ENCODE data around the gene YLPM1.

Gene YLPM1

DNA sequence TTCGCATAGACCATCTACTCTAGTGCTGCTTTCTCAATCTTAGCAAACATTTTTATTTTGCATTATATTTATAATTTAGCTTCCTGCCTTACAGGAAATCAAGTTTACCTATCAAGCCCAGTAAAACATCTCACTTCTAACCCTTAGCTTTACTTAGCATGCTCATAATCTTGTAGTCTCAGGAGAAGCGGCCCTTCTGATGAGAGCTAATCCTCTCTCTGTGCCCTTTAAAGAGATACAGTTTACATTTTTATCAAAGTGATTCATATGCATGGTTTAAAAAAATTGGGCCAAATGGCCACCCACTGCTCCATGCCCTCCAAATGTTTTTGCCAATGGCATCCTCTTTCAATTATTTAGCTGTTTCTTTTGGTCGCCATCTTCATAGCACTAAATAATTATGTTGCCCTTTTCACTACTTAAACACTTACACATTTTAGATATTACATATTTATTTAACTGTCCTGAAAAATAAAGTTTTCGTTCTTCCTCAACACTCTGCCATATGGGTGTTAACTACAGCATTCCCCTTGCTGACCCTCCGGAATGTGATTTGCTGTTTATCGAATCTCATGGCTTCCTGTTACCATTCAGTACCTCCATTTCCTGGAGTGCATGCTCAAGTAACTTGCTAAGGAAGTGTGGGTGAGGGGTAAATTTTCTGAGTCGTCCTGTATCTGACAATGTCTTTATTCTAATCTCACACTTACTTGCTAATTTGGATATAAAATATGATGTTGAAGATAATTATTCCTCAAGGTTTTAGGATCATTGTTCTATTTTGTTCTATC, 29.3 kb downstream of the YLPM1 start:
- peak in 1 of 2 donors; percentile 50 for DNase-seq

DNA sequence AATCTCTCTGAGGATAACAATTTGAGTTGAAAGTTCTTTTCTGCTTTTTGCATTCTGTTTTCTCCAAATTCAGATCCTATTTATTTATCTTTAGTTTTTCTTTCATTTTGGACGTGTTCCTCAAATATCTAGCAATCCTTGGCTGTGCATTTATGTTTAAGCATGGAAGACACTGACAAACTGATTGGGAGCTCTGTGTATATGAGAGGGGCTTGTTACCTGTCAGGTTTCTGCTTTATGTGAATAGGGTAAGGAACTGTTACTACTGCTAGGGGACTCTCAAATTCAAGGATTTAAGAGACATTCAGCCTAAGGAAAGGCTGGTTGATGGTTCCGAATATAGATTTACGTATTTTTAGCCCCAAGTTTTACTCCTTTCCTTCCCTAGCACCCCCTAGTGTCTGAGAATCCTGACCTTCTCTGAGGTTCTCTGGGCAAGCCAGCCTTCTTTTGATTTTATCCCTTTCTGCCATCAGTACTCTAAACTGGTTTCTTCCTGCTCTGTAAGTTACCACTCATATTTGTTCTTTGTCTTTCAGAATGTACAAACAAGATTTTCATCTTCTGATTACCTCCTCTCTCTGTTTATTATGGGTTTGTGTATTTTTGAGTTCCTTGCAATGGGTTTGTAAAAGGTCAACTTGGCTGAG, 30.5 kb downstream of the YLPM1 start:
- peak in 1 of 2 donors; percentile 31 for DNase-seq

DNA sequence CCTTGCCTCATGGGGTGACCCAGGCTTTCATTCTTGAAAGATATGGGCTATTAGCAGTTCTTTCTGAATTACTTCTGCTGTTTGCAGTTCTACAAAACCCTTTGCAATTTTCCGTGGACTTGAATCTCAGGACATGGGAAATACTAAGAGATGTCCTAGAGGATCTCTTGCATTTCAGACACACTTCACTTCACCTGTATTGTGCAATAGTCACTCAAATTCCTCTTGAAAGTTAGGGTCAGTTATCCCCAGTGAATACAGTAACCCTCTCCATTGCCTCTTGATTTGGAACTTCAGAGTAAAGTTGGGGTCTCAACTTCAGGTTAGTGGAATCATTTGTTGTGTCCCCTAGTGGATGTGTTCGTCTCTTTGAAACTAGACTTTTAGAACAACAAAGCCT, 31.8 kb downstream of the YLPM1 start:
- DNase-seq: no peak

DNA sequence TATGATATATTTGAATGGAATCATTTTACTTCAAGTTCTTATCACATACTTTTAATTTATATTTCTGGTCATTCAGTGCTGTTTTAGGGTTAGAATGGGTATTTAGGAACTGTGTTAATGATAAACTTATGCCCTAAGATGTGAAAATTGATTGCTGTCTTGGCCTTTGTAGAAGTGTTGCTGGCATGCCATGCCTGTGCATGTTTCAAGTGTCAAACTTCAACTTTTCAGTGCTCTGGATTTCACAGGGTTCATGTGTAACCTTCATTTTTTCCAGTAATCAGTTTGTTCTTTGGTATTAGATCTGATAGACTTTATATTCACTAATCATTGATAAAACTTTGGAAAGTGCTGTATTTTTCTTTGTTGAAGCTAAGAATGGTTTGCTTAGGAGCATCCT, 36.6 kb downstream of the YLPM1 start:
- DNase-seq: no peak

DNA sequence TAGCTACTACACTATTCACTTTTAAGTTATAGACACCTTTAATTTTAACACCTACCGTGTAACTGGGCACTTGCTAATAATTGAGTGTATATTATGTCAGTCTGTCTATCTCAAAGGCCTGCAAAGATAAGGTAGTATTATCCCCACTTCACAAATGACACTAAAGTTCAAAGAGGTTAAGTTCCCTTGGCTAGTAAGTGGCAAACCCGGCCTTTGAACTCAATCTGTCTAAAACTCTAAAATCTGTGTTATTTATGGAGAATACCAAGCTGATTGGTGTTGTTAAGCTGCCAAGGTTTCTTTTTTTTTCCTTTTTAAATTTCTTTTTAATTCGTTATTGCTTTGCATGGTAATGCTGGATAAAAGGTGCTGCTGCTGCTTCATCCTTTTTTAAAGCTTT, 37.7 kb downstream of the YLPM1 start:
- DNase-seq: no peak

DNA sequence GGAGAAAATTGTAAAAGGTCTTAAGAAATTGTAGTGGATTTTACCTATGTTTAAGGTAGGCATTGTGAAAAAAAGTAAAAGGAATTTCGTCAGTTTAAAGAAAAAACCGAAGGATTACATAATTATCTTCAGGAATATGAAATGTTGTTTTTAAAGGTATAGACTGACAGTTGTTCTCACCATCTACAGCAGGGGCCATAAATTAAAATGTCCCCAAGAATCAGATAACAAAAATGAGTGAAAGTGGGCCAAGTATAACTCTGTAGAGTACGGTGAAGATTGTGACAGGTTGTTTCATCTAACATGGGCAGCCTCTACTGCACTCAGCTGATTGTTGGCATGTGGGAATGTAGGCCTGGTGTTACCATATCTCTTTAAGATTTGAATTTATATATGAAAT, 38.3 kb downstream of the YLPM1 start:
- DNase-seq: no peak

DNA sequence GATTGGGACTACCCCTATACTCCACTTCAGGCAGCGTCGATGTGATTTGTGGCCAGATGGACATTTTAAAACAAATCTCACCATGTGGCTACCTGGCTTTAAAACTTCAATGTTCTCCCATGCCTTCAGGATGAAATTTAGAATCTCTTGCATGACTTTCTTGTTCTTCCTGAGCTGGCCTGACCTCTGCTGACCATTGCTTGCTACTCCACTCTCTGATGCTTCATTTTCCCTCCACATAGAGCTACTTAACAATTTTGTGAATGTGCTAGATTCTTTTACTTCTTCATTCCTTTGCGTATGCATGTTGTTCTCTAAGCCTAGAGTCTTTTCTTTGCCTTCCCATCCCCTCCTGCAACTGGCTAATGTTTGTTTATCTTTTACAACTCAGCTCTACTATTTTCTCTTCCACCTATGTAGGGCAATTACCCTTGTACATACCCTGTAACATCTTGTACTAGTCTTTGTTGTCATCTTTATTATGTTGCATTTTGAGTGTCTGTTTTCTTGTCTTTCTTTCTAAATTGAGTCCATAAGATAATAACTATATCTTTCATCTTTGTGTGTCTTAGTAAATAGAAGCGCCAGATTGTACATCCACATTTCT, 41.2 kb downstream of the YLPM1 start:
- DNase-seq: peak in 1 of 2 donors; percentile 48

DNA sequence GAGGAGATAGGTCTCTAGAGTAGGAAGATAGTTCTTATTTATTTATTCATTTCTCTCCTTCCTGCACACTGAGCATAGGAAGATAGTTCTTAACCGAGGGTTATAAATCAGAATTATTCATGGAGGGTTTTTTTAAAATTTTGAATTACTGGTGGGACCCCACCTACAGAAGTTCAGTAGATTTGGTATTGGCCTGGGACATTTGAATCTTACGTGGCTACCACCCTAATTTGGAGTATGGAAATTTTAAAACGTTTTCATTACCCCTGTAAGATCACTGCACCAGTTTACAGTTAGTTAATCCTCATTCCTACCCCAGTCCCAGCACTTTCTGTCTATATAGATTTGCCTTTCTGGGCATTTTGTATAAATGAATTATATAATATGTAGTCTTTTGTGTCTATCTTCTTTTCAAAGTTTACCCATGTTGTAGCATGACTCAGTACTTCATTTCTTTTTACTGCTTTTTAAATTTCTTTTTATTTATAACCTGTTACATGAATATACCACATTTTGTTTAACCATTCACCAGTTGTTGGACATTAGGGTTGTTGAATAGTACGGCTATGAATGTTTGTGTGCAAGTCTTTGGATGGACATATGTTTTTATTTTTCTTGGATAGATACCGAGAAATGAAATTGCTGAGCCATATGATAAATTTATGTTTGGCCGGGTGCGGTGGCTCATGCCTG, 44.9 kb downstream of the YLPM1 start:
- no peak for DNase-seq

DNA sequence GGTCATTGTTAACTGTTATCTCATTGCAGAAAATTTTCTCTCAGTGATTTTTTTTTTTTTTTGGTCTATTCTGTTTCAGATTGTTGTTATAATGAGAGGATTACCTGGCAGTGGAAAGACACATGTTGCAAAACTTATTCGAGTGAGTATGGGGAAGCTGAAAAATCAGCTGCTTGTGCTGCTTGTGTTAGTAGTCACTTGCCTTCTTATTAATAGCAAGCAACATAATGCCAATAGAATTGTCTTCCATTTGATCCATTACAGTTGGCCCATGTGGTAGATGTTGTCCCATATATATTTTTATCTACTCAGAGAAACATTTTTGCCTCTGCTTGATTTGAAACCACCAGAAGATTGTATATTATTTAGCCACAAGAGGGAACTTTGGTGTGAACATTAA, 53.0 kb downstream of the YLPM1 start:
- no peak for DNase-seq

DNA sequence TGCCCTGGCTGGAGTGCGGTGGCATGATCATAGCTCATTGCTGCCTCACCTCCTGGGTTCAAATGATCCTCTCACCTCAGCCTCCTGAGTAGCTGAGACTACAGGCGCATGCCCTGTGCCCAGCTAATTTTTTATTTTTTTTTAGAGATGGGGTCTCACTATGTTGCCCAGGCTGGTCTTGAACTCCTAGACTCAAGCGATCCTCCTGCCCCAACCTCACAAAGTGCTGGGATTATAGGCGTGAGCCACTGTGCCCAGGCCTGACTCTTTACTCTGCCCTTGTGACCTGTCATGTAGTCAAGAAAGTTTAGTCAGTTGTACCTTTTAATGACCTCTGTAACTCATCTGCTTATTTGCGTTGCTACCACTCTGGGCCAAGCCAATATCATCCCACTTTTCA, 57.2 kb downstream of the YLPM1 start:
- no peak for DNase-seq

DNA sequence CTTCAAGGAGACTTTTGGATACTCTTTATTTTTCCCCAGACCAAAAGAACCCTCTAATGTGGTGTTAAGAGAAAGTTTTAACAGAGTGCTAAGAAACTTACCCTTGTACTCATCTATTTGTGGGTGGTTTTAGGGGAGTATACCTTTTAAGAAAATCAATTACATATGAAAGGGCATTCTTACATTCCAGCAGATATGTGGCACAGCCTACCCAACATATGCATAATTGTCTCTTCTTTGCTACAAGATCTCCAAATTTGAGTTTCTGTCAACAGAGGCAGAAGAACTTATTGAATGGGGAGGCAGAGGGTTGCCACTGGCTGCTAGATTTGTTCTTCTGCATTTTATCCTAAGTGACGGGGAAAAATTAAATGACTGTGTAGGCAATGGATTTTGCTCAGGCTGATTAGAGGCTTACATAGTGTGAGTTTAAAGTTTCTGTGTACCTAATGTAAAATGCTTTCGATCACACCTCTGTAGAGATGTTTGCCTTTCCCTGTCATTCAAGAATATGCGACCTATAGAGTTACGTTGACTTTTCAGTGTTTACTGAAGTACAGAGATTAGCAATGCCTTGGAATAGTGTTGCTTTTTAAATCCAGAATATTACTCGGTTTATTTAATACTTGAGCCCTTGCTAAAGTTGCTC, 58.3 kb downstream of the YLPM1 start:
- no peak for DNase-seq

DNA sequence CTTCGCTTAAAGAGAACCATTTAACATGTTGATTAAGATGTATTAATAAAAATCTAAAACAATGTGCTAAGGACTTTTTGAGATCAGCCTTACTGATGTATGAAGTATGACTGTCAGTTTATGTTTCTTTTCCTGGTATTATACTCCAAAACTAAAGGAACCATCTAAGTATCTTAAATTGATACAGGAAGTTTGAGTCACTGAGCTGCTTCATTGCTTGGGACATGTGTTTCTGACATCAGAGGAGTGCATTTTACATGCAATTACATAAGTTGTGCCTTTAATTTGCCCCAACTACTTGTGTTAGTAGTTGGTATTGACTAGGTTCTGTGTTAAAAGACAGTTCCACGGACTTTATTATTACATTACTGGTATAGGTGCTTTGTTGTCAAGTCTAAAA, 61.9 kb downstream of the YLPM1 start:
- no peak for DNase-seq

DNA sequence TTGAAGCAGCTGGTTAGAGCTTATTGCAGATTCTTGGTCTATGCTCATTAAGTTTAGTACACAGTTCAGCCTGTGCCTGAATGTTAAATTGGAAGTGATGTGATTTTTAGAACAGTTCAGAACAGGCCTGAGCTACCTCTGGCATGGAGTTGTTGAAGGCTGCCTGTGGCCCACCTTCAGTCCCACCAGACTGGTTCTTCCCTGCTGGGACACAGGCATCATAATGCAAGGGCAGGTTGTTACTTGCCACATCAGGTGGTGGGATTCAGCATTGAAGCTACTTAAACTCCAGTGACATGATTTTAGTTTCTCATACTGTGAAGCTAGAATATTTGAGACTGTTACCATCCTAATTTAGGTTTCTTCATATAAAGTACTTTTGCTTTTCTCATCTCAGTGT, 63.5 kb downstream of the YLPM1 start:
- no peak for DNase-seq

DNA sequence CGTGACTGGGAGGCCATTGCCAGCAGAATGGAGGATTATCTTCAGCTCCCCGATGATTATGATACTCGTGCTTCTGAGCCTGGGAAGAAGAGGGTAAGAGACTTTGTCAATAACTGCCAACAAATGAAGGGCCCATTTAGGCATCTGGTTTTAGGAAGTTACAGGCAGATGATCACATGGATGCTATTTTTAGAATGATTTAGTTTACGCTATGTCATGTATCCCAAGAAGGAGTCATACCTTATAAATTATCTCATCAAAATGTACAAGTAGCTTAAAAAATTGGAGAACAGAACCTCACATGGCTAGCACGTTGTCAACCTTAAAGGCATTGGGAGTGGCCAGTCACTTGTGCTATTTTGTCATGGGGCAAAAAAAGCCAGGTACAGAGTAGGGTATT, 66.1 kb downstream of the YLPM1 start:
- DNase-seq: no peak

DNA sequence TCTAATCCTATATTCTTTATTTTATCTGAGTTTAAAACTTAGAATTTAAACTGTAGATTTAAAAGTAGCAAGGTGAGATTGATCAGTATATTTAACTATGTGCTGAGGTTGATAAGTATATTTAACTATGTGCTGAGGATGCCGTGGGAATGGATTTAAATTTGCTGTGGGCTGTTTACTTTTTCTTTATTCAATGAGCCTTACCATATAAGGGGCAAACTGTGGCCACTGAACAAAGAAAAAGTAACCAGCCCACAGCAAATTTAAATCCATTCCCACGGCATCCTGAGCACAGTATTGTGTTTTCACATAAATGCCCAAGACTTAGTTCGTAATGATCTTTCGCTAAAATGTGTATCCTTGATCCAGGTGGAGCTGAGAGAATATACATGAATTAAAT, 69.7 kb downstream of the YLPM1 start:
- DNase-seq: no peak

DNA sequence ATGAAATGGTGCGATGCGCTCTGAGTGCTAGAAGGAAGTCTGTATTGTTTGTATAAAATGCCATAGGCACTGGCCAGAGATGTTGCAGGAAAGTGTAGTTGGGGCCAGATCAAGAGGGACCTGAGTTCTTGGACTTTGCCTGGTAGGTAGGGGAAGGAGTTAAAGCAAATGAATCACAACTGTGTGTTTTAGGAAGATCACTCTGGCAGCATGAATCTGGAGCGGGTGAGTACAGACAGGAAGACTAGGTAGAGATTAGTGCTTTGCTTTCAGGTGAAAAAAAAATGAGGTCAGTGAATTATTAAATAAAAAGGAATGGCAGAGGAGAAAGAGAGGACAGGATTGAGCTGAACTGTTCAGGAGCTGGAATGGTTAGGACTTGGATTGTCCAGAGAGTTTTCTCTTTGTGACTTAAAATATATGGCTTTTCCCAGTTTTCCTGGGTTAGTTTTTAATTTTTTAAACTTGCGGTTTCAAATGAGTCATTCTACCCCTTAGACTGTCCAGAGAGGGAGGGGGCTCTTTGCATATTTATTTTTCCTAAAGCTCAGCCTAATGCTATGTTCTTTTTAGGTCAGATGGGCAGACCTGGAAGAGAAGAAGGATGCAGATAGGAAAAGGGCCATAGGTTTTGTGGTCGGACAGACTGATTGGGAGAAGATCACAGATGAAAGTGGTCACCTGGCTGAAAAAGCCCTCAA, 71.7 kb downstream of the YLPM1 start:
- no peak for DNase-seq

DNA sequence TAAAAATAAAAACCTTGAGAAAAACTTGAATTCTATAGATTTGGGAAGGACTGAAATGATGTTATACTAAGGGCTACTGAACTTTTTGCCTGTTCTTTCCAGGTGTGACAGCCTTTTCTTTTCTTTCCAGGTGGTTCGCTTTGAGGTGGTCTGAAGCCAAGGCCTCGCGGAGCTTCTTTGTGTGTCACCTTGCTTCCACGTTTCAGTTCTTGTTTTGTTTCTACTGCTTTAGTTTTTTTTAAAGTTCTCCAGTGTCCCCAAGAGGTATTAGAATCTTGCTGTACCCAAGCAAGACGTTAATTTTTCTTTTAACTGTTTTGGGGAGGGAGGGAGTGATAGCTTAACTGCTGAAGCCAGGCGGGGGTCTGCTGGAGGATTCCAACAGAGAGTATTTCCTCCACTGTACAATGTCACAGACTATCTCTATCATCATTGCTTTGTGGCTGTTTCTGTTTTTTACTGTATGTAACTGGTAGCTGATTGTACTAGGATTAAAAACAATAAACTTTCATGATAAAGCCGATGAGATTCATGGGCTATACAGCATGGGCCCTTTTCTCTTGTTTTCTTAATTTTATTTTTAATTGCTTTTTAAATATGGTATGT, 72.6 kb downstream of the YLPM1 start:
- DNase-seq: no peak

DNA sequence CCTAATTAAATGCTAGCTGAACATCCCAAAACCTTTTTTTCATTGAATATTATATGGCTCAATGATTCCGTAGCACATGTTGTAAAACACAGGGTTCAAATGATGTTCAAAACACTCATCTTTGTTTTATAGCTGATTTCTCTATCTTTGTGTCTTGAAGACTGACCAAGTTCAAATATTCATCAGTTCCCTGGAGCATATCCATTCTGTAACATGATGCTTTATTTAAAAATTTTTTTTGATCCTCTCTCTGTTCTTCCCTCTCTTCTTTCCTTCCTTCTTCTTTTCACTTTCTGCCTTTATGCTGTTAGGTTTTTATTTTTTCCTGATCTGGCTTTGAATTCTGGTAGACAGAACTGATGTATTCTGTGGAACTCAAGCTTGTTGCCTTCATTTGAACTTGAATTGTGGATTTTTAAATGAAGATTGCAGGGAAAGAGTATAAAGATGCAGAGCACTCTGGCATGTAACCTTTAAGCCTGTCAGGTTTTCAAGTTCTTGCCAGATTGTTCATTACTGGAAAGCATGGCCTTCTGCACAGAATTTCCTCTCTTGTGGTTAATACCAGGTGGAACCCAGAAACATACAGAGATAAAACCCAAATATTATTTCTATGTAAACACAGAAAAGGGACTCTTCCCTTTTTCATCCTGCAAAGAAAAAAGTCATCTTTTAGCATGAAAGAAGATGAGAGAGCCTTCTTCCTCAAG, 73.3 kb downstream of the YLPM1 start:
- DNase-seq: peak in 1 of 2 donors; percentile 57

DNA sequence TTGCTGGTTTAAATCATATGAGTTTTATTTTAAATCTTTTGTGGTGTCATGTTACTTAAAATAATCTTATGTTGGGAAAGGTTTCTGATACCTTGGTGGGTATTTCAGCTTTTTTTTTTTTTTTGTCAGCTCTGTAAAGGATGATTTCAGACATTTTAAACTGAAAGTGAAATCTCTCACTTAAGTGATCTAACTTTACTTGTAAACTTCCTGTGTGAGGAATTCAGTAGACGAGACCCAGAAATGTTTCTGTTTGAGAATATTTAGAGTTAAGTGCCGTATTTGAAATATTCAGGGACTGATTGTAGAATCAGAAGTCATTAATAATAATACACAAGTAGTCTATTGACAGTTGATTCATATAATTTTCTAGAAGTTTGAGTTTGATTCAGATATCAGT, 75.0 kb downstream of the YLPM1 start:
- DNase-seq: peak in 1 of 2 donors; percentile 58

DNA sequence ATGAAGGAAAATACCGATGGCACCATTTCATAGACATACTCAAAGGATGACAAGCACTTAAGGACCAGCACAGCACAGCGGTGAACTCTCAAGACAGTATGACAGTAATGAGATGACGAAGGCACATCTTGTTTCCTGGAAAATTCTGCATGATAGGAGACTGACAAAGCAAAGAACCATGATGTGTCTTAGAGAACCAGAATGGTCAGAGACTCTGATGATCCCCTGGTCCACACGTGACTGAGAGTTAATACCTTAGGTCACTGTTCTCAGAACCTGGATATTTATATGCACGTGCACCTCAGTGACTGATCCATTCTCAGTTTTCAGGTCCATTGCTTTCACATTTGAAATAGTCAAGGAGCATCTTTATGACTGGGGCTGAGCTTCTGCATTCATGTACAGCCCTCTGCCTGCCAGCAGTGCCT, 77.5 kb downstream of the YLPM1 start:
- peak in 1 of 2 donors; percentile 23 for DNase-seq

Data from CD4-positive, alpha-beta T cell treated with Interferon alpha-2 for 1 hour (primary cell).